H1 (cell line): ENCODE data around the gene RMC1. TPM values are rescaled to one million over a fixed set of nuclear protein-coding genes. Genes with fewer than 3 reads are reported as not detected.

Experiments used
- CTCF ChIA-PET: fragments of 300-600 bp; sonication (Branson Sonifier 250); formaldehyde crosslinking; loops from one replicate; lab custom pipeline; 2021; ENCODE audit not compliant: partially characterized antibody; lab: Charles Lee
- POLR2A ChIA-PET: fragments of 300-600 bp; sonication (Branson Sonifier 250); formaldehyde crosslinking; loops from one replicate; lab custom pipeline; 2021; ENCODE audit warnings: inconsistent platforms; ENCODE audit not compliant: partially characterized antibody; lab: Charles Lee
- DNase-seq, 2 experiments: peaks; one replicate each; pipeline versions ENCODE4 v3.0.0 to v3.0.0-alpha.2; 2010 to 2022; ENCODE audit warnings: low spot score in 2 of 2, low read depth in 1 of 2, mixed read lengths in 1 of 2
- FAIRE-seq: peaks from 2 replicates; lab custom pipeline; 2011; peaks lifted over from hg19 to GRCh38; lab: Jason Lieb, UNC
- H2AFZ ChIP-seq: 2 replicates; pipeline ENCODE4 v1.8.1; 2012; ENCODE audit warnings: low read length, inconsistent platforms
- H2AK5ac ChIP-seq: 2 replicates; pipeline ENCODE4 v1.6.1; 2013; ENCODE audit warnings: low read depth, low read length
- H2BK120ac ChIP-seq: replicated peaks from 2 replicates; pipeline ENCODE3; 2013; ENCODE audit warnings: low read depth, low read length, inconsistent platforms
- H2BK12ac ChIP-seq: 2 replicates; pipeline ENCODE4 v1.6.1; 2013; ENCODE audit warnings: low read depth, low read length
- H2BK15ac ChIP-seq: 2 replicates; pipeline ENCODE4 v1.6.1; 2013; ENCODE audit warnings: low read length
- H2BK20ac ChIP-seq: 2 replicates; pipeline ENCODE4 v1.6.1; 2013; ENCODE audit warnings: low read length
- H2BK5ac ChIP-seq: 2 replicates; pipeline ENCODE4 v1.6.1; 2013; ENCODE audit warnings: low read depth, low read length
- H3K14ac ChIP-seq: 2 replicates; pipeline ENCODE4 v1.6.1; 2013; ENCODE audit warnings: inconsistent platforms; ENCODE audit not compliant: insufficient read length
- H3K18ac ChIP-seq: 2 replicates; pipeline ENCODE4 v1.6.1; 2013; ENCODE audit warnings: low read length; ENCODE audit errors: extremely low read depth
- H3K23ac ChIP-seq: 2 replicates; pipeline ENCODE4 v1.6.1; 2013; ENCODE audit warnings: inconsistent platforms; ENCODE audit not compliant: insufficient read length
- H3K23me2 ChIP-seq: 2 replicates; pipeline ENCODE4 v1.6.1; 2013; ENCODE audit warnings: low read depth, low read length
- H3K27ac ChIP-seq: 2 replicates; pipeline ENCODE4 v1.6.1; 2011; ENCODE audit warnings: low read depth, low read length, inconsistent platforms
- H3K27me3 ChIP-seq, 4 experiments: replicated peaks in 1 of 4; 1 replicate in 1 of 4; 2 replicates in 3 of 4; pipeline versions ENCODE4 v1.6.1 to v1.8.1; 2011 to 2013; ENCODE audit warnings: low read length in 3 of 4, mild to moderate bottlenecking in 3 of 4, inconsistent platforms in 2 of 4, mixed read lengths in 2 of 4, moderate library complexity in 1 of 4; ENCODE audit not compliant: control insufficient read depth in 3 of 4, insufficient read depth in 3 of 4; ENCODE audit errors: extremely low read depth in 1 of 4
- H3K36me3 ChIP-seq, 4 experiments: 2 replicates each; pipeline versions ENCODE4 v1.6.1 to v1.8.1; 2011 to 2013; ENCODE audit warnings: mild to moderate bottlenecking in 4 of 4, low read length in 3 of 4, moderate library complexity in 2 of 4, control low read depth in 1 of 4, inconsistent platforms in 1 of 4; ENCODE audit not compliant: insufficient read depth in 4 of 4, control insufficient read depth in 2 of 4
- H3K4ac ChIP-seq: replicated peaks from 2 replicates; pipeline ENCODE3; 2013; ENCODE audit warnings: low read length, low read depth, mixed read lengths, inconsistent platforms; ENCODE audit not compliant: insufficient read length
- H3K4me1 ChIP-seq, 4 experiments: replicated peaks in 1 of 4; 1 replicate in 1 of 4; 2 replicates in 3 of 4; pipeline versions ENCODE4 v1.6.1 to v1.8.1; 2011 to 2013; ENCODE audit warnings: low read length in 3 of 4, inconsistent platforms in 2 of 4, mixed read lengths in 1 of 4; ENCODE audit not compliant: insufficient read depth in 4 of 4, control insufficient read depth in 3 of 4
- H3K4me2 ChIP-seq, 2 experiments: 2 replicates each; pipeline versions ENCODE4 v1.6.1 to v1.8.1; 2011 to 2013; ENCODE audit warnings: low read depth in 2 of 2, low read length in 2 of 2, control low read depth in 1 of 2, inconsistent platforms in 1 of 2, mild to moderate bottlenecking in 1 of 2; ENCODE audit not compliant: insufficient read depth in 1 of 2
- H3K4me3 ChIP-seq, 4 experiments: fragments of 200-600, 300-600 bp in 1 of 4; sonication (generic), shearing (Covaris generic), sonication (Bioruptor Twin) in 1 of 4; 2 replicates each; pipeline versions ENCODE4 v1.5.1 to v1.8.1; 2011 to 2016; ENCODE audit warnings: low read length in 4 of 4, low read depth in 3 of 4, control low read depth in 2 of 4, inconsistent platforms in 2 of 4, mild to moderate bottlenecking in 2 of 4, mixed read lengths in 1 of 4, moderate library complexity in 1 of 4; ENCODE audit not compliant: insufficient read depth in 2 of 4; ENCODE audit errors: extremely low read depth in 1 of 4
- H3K56ac ChIP-seq: replicated peaks from 2 replicates; pipeline ENCODE3; 2013; ENCODE audit warnings: low read depth, mild to moderate bottlenecking, mixed read lengths, low read length, inconsistent platforms; ENCODE audit not compliant: insufficient read length
- H3K79me1 ChIP-seq: 2 replicates; pipeline ENCODE4 v1.6.1; 2013; ENCODE audit warnings: low read depth, low read length, control low read depth
- H3K79me2 ChIP-seq, 2 experiments: 2 replicates each; pipeline versions ENCODE4 v1.6.1 to v1.8.1; 2012 to 2013; ENCODE audit warnings: low read length in 2 of 2, mild to moderate bottlenecking in 2 of 2, inconsistent platforms in 1 of 2; ENCODE audit not compliant: insufficient read depth in 2 of 2, control insufficient read depth in 1 of 2
- H3K9ac ChIP-seq, 4 experiments: replicated peaks in 1 of 4; 1 replicate in 1 of 4; 2 replicates in 3 of 4; pipeline versions ENCODE4 v1.6.1 to v1.8.1; 2011 to 2013; ENCODE audit warnings: low read depth in 3 of 4, low read length in 3 of 4, control low read depth in 2 of 4, mild to moderate bottlenecking in 2 of 4, moderate library complexity in 2 of 4, inconsistent platforms in 1 of 4; ENCODE audit errors: extremely low read depth in 1 of 4
- H3K9me3 ChIP-seq, 2 experiments: 2 replicates each; pipeline versions ENCODE4 v1.6.1 to v1.8.1; 2012 to 2013; ENCODE audit warnings: mild to moderate bottlenecking in 2 of 2, moderate library complexity in 2 of 2, control low read depth in 1 of 2, inconsistent platforms in 1 of 2, low read depth in 1 of 2, low read length in 1 of 2, mixed read lengths in 1 of 2; ENCODE audit not compliant: insufficient read depth in 2 of 2
- H4K20me1 ChIP-seq, 2 experiments: replicated peaks in 1 of 2; 2 replicates each; pipeline versions ENCODE3 to v1.8.1; 2011 to 2013; ENCODE audit warnings: inconsistent platforms in 2 of 2, low read length in 2 of 2, mild to moderate bottlenecking in 1 of 2; ENCODE audit not compliant: insufficient read depth in 2 of 2, control insufficient read depth in 1 of 2
- H4K5ac ChIP-seq: 2 replicates; pipeline ENCODE4 v1.6.1; 2013; ENCODE audit warnings: low read length, low read depth, mixed read lengths, inconsistent platforms; ENCODE audit not compliant: insufficient read length
- H4K8ac ChIP-seq: 2 replicates; pipeline ENCODE4 v1.8.0; 2013; ENCODE audit warnings: mild to moderate bottlenecking, moderate library complexity, low read length, inconsistent platforms; ENCODE audit not compliant: insufficient read depth; ENCODE audit errors: extremely low read depth
- H4K91ac ChIP-seq: replicated peaks from 2 replicates; pipeline ENCODE3; 2013; ENCODE audit warnings: low read length, mixed read lengths, inconsistent platforms; ENCODE audit not compliant: insufficient read length
- BACH1 ChIP-seq: IDR thresholded peaks from 2 replicates; pipeline ENCODE4 v1.6.1; 2012; ENCODE audit warnings: low read length, improper control_type of control experiment
- BRCA1 ChIP-seq: IDR thresholded peaks from 2 replicates; pipeline ENCODE4 v1.6.1; 2012; ENCODE audit warnings: low read depth, low read length, improper control_type of control experiment
- CBX8 ChIP-seq: fragments of 300-800, 300-1000 bp; sonication (generic); IDR thresholded peaks from 2 replicates; pipeline ENCODE4 v1.7.1; 2016; ENCODE audit warnings: low read depth, low read length, borderline replicate concordance
- EZH2 ChIP-seq: fragments of 200-600 bp; sonication (generic); IDR thresholded peaks from 2 replicates; pipeline ENCODE4 v1.7.1; 2012; ENCODE audit warnings: low read depth, mild to moderate bottlenecking, moderate library complexity, low read length, inconsistent platforms; ENCODE audit not compliant: severe bottlenecking
- HDAC2 ChIP-seq, 2 experiments: fragments of 300-600 bp in 1 of 2; sonication (generic) in 1 of 2; IDR thresholded peaks; 2 replicates each; pipeline ENCODE4 v1.6.1; 2011 to 2012; ENCODE audit warnings: low read depth in 2 of 2, low read length in 2 of 2, mild to moderate bottlenecking in 2 of 2, moderate library complexity in 2 of 2, borderline replicate concordance in 1 of 2, inconsistent platforms in 1 of 2
- HDAC6 ChIP-seq: IDR thresholded peaks from one replicate; pipeline ENCODE4 v1.7.1; 2012; ENCODE audit warnings: low read depth, mild to moderate bottlenecking, inconsistent platforms, low read length, moderate library complexity
- JUND ChIP-seq: IDR thresholded peaks from 2 replicates; pipeline ENCODE4 v1.6.1; 2011; ENCODE audit warnings: mild to moderate bottlenecking, improper control_type of control experiment, low read length
- POU5F1 ChIP-seq: IDR thresholded peaks from 2 replicates; pipeline ENCODE4 v1.6.1; 2011; ENCODE audit warnings: low read depth, mild to moderate bottlenecking, low read length, moderate library complexity
- RBBP5 ChIP-seq: IDR thresholded peaks from 2 replicates; pipeline ENCODE4 v1.7.1; 2012; ENCODE audit warnings: low read depth, mild to moderate bottlenecking, inconsistent platforms, low read length, moderate library complexity, borderline replicate concordance
- RFX5 ChIP-seq: IDR thresholded peaks from 2 replicates; pipeline ENCODE4 v1.6.1; 2011; ENCODE audit warnings: low read depth, low read length, improper control_type of control experiment, borderline replicate concordance
- RNF2 ChIP-seq: fragments of 200-900, 300-1000 bp; sonication (generic); IDR thresholded peaks from 2 replicates; pipeline ENCODE4 v1.7.1; 2016; ENCODE audit warnings: borderline replicate concordance, low read depth, mild to moderate bottlenecking, antibody characterized with exemption, low read length; ENCODE audit not compliant: poor library complexity, severe bottlenecking; ENCODE audit errors: missing control alignments
- YY1 ChIP-seq: IDR thresholded peaks from 2 replicates; pipeline ENCODE4 v1.6.1; 2011; ENCODE audit warnings: low read depth, mild to moderate bottlenecking, low read length
- WGBS, 2 experiments: shearing (Covaris generic) in 1 of 2; methylation state at CpG; one replicate each; pipeline versions ENCODE4 v1.1.6 to v1.1.7; 2013 to 2015; ENCODE audit warnings: low lambda C conversion rate in 2 of 2, mixed read lengths in 2 of 2, inconsistent platforms in 1 of 2, low coverage in 1 of 2, missing lambda C conversion rate in 1 of 2; ENCODE audit not compliant: insufficient replicate concordance in 2 of 2, insufficient coverage in 1 of 2, insufficient read length in 1 of 2; ENCODE audit errors: extremely low coverage in 1 of 2, missing lambda C conversion rate in 1 of 2; 5-methylcytosine and 5-hydroxymethylcytosine counted together
- polyA plus RNA-seq, 7 experiments: library from polyadenylated mRNA; depleted of rRNA in 3 of 7; stranded (reverse) in 5 of 7; unstranded in 2 of 7; fragments of >200 nt in 5 of 7; fragments of 200-250 nt in 2 of 7; gene quantifications; 1 replicate in 5 of 7; 2 replicates in 1 of 7; 4 replicates in 1 of 7; pipeline versions ENCODE4 v1.2.1 to v1.2.3, GENCODE V29; 2011 to 2013; ENCODE audit warnings: missing spikeins in 2 of 7, mixed read lengths in 2 of 7
- total RNA-seq: library from RNA; stranded (reverse); fragmentation: NEBNext Ultra II Directional; extraction: Animal tissue kit (Norgen Biotek cat#: 25700); gene quantifications from 2 replicates; pipeline ENCODE4 v1.2.1, GENCODE V29; 2021

RMC1 gene
- total and polyA plus RNA-seq, 2 of the 8 experiments (the other 6 are each of a cell fraction or from before 2014, with no cell fraction given) = 16.4 to 20.1 TPM

- Histone ChIP-seq H2BK12ac (no peak overlapping the region), H4K91ac (no peak overlapping the region), H3K9ac (no peak overlapping the region), H2BK5ac (no peak overlapping the region), H2AK5ac (no peak overlapping the region), H3K4ac (no peak overlapping the region), H3K18ac (no peak overlapping the region), H2BK15ac (no peak overlapping the region), H4K20me1 (no peaks in the 10 kb centered on the region), H3K4me3 (no peak overlapping the region), H3K79me1 (no peaks in the 10 kb centered on the region), H3K4me2 (no peak overlapping the region), H2AFZ (no peak overlapping the region), H2BK120ac (no peak overlapping the region), H4K8ac (no peak overlapping the region), H2BK20ac (no peak overlapping the region), H3K56ac (no peak overlapping the region), H3K23me2 (no peaks in the 10 kb centered on the region), H3K27ac (no peak overlapping the region), H3K23ac (no peak overlapping the region), H3K4me1 (no peaks in the 10 kb centered on the region), H4K5ac (no peak overlapping the region), H3K27me3 (no peaks in the 10 kb centered on the region), H3K14ac (no peak overlapping the region), H3K36me3 (no peaks in the 10 kb centered on the region), H3K79me2 (no peaks in the 10 kb centered on the region), H3K9me3 (no peaks in the 10 kb centered on the region)
- TF ChIP-seq EZH2 = no peak
- TF ChIP-seq BRCA1 = no peak
- no peak for TF ChIP-seq RBBP5
- TF ChIP-seq CBX8 = no peak
- no peak for TF ChIP-seq JUND
- TF ChIP-seq RNF2 = no peak
- no peak for TF ChIP-seq POU5F1
- TF ChIP-seq YY1 = no peak
- TF ChIP-seq RFX5 = no peak
- no peak for TF ChIP-seq BACH1
- TF ChIP-seq HDAC2 (IDR thresholded peaks at IDR 0.05; ENCODE audit: borderline replicate concordance in 1 of 2, low read depth in 2 of 2, low read length in 2 of 2) = no peak
- no peak for TF ChIP-seq HDAC6
- ChIA-PET POLR2A (interaction anchor here (0.8 to 1.4 kb wide), 2 partner anchors 11 to 643 kb away, joined by 3 to 4 read pairs; partner anchors contain the start of gene CABYR), CTCF (interaction anchor here (1.1 to 1.9 kb wide), 3 partner anchors 8 to 62 kb away, joined by 3 to 6 read pairs (median 4); no protein-coding TSS in a partner anchor)
- FAIRE-seq (no peak), DNase-seq (no peak)
- WGBS, 2 experiments = 95% methylated on average over 12 of the region's 12 CpGs; no CpG with 5 or more reads in 1 of the 2 experiments
Observed at GRCh38 chr18:23495723-23496440, 7.4 kb upstream of the RMC1 start.
